HepG2 (cell line): ENCODE results near the gene CYBC1. TPM values are rescaled to one million over a fixed set of nuclear protein-coding genes. Genes with fewer than 3 reads are reported as not detected.

Source experiments
- ATAC-seq: fragments of 200-7000 bp; cut with Tn5 transposase; 3 replicates; pipeline ENCODE4 v1.9.1; 2020; ENCODE audit warnings: mild to moderate bottlenecking, moderate library complexity
- BruUV-seq: library from RNA; stranded (reverse); fragments of 400-500 nt; replicated peaks from 2 replicates; lab custom pipeline; 2021; lab: Mats Ljungman, UMichigan
- CTCF ChIA-PET: fragments of 300-600 bp; formaldehyde crosslinking; extraction: SDS; loops from one replicate; lab custom pipeline; 2021; ENCODE audit warnings: low total read pairs, inconsistent platforms, low intra/inter-chr PET ratio; lab: Yijun Ruan, JAX
- POLR2A ChIA-PET: fragments of 350-600 bp; sonication (Branson Sonifier 250); formaldehyde crosslinking; loops from one replicate; lab custom pipeline; 2020; ENCODE audit warnings: antibody characterized with exemption, inconsistent platforms; lab: Yijun Ruan, JAX
- DNase-seq: peaks from one replicate; pipeline ENCODE4 v3.0.0-alpha.2; 2015; ENCODE audit warnings: low spot score
- FAIRE-seq: peaks from 3 replicates; lab custom pipeline; 2011; peaks lifted over from hg19 to GRCh38; lab: Jason Lieb, UNC
- H2AFZ ChIP-seq: one replicate; pipeline ENCODE4 v1.6.1; 2011; ENCODE audit warnings: low read length, inconsistent platforms
- H3K27ac ChIP-seq: fragments of 300-600 bp; 3 replicates; pipeline ENCODE4 v1.8.0; 2011; ENCODE audit warnings: mixed run types, mild to moderate bottlenecking, mixed read lengths, low read length, inconsistent platforms; ENCODE audit not compliant: insufficient read depth; ENCODE audit errors: extremely low read length
- H3K27me3 ChIP-seq, 2 experiments: fragments of 200-600 bp in 1 of 2; 2 replicates in 1 of 2; 3 replicates in 1 of 2; pipeline versions ENCODE4 v1.6.0 to v1.8.0; 2011; ENCODE audit warnings: low read length in 2 of 2, mild to moderate bottlenecking in 2 of 2, moderate library complexity in 2 of 2, inconsistent platforms in 1 of 2; ENCODE audit not compliant: insufficient read depth in 2 of 2, control insufficient read depth in 1 of 2
- H3K36me3 ChIP-seq, 2 experiments: fragments of 200-600 bp in 1 of 2; replicated peaks in 1 of 2; 2 replicates in 1 of 2; 3 replicates in 1 of 2; pipeline versions ENCODE4 v1.5.1 to v1.8.0; 2011; ENCODE audit warnings: low read length in 2 of 2, inconsistent platforms in 1 of 2; ENCODE audit not compliant: insufficient read depth in 2 of 2, control insufficient read depth in 1 of 2
- H3K4me1 ChIP-seq: 2 replicates; pipeline ENCODE4 v1.5.1; 2012; ENCODE audit warnings: low read length, inconsistent platforms; ENCODE audit not compliant: insufficient read depth
- H3K4me2 ChIP-seq: 2 replicates; pipeline ENCODE4 v1.6.0; 2011; ENCODE audit warnings: low read depth, low read length, inconsistent platforms
- H3K4me3 ChIP-seq, 3 experiments: fragments of 200-600 bp in 1 of 3; sonication (generic), shearing (Covaris generic) in 1 of 3; replicated peaks in 1 of 3; 2 replicates each; pipeline ENCODE4 v1.5.1; 2011 to 2016; ENCODE audit warnings: low read length in 3 of 3, inconsistent platforms in 2 of 3, low read depth in 2 of 3, mild to moderate bottlenecking in 2 of 3, control low read depth in 1 of 3, mixed read lengths in 1 of 3; ENCODE audit not compliant: insufficient read depth in 1 of 3
- H3K79me2 ChIP-seq: one replicate; pipeline ENCODE4 v1.6.1; 2011; ENCODE audit warnings: low read length, inconsistent platforms; ENCODE audit not compliant: insufficient read depth
- H3K9ac ChIP-seq: 2 replicates; pipeline ENCODE4 v1.6.0; 2011; ENCODE audit warnings: mild to moderate bottlenecking, low read depth, low read length, inconsistent platforms; ENCODE audit not compliant: insufficient read depth
- H3K9me3 ChIP-seq: 2 replicates; pipeline ENCODE4 v1.5.1; 2012; ENCODE audit warnings: mild to moderate bottlenecking, low read length
- H4K20me1 ChIP-seq: 2 replicates; pipeline ENCODE4 v1.6.0; 2011; ENCODE audit warnings: inconsistent platforms, mild to moderate bottlenecking, low read length, moderate library complexity; ENCODE audit not compliant: insufficient read depth
- ATF7 ChIP-seq, 2 experiments: fragments of 450-650 bp in 1 of 2; sonication (generic) in 1 of 2; formaldehyde crosslinking in 1 of 2; IDR thresholded peaks; 2 replicates each; pipeline versions ENCODE4 v1.4.0 to v1.6.1; 2016 to 2020; ENCODE audit warnings: antibody characterized with exemption in 1 of 2, mild to moderate bottlenecking in 1 of 2, missing genetic modification reagents in 1 of 2
- FOXP1 ChIP-seq, 2 experiments: fragments of 450-650 bp in 1 of 2; IDR thresholded peaks; 2 replicates each; pipeline ENCODE4 v1.6.1; 2017 to 2018; ENCODE audit warnings: antibody characterized with exemption in 1 of 2
- HMG20A ChIP-seq: IDR thresholded peaks from 2 replicates; pipeline ENCODE4 v1.6.1; 2016; ENCODE audit warnings: borderline replicate concordance
- HOXA7 ChIP-seq: sonication (generic); formaldehyde crosslinking; IDR thresholded peaks from 2 replicates; pipeline ENCODE4 v1.8.1; 2022; ENCODE audit warnings: mild to moderate bottlenecking, missing genetic modification reagents, moderate library complexity
- IKZF1 ChIP-seq: fragments of 450-650 bp; IDR thresholded peaks from 2 replicates; pipeline ENCODE4 v1.7.1; 2016
- JDP2 ChIP-seq: sonication (generic); formaldehyde crosslinking; IDR thresholded peaks from 2 replicates; pipeline ENCODE4 v1.8.1; 2022; ENCODE audit warnings: missing genetic modification reagents, borderline replicate concordance
- KDM6A ChIP-seq: IDR thresholded peaks from 2 replicates; pipeline ENCODE4 v1.6.1; 2016; ENCODE audit warnings: low read depth
- MTERF4 ChIP-seq: sonication (generic); formaldehyde crosslinking; IDR thresholded peaks from 2 replicates; pipeline ENCODE4 v1.8.0; 2023; ENCODE audit warnings: mild to moderate bottlenecking, missing genetic modification reagents
- MXI1 ChIP-seq: IDR thresholded peaks from 3 replicates; pipeline ENCODE4 v1.6.1; 2012; ENCODE audit warnings: low read depth, low read length, inconsistent platforms, borderline replicate concordance
- MYNN ChIP-seq: sonication (generic); formaldehyde crosslinking; IDR thresholded peaks from 2 replicates; pipeline ENCODE4 v1.4.0; 2020; ENCODE audit warnings: mild to moderate bottlenecking, low read depth, missing genetic modification reagents
- NKX3-1 ChIP-seq: sonication (generic); formaldehyde crosslinking; IDR thresholded peaks from 2 replicates; pipeline ENCODE4 v1.5.0; 2020; ENCODE audit warnings: missing genetic modification reagents
- RARA ChIP-seq: IDR thresholded peaks from 2 replicates; pipeline ENCODE4 v1.6.1; 2016; ENCODE audit warnings: missing genetic modification reagents, missing compliant biosample characterization
- SP140L ChIP-seq: sonication (generic); formaldehyde crosslinking; IDR thresholded peaks from 2 replicates; pipeline ENCODE4 v1.4.0; 2020; ENCODE audit warnings: missing genetic modification reagents, borderline replicate concordance
- THRA ChIP-seq: sonication (generic); formaldehyde crosslinking; IDR thresholded peaks from 2 replicates; pipeline ENCODE4 v1.4.0; 2020; ENCODE audit warnings: missing genetic modification reagents, borderline replicate concordance
- ZBTB8A ChIP-seq: sonication (generic); formaldehyde crosslinking; IDR thresholded peaks from 2 replicates; pipeline ENCODE4 v1.4.0; 2020; ENCODE audit warnings: mild to moderate bottlenecking, low read depth, missing genetic modification reagents, borderline replicate concordance
- ZNF180 ChIP-seq: sonication (generic); formaldehyde crosslinking; IDR thresholded peaks from 2 replicates; pipeline ENCODE4 v1.4.0; 2020; ENCODE audit warnings: low read depth, missing genetic modification reagents, borderline replicate concordance
- ZNF207 ChIP-seq: fragments of 450-650 bp; IDR thresholded peaks from 2 replicates; pipeline ENCODE4 v1.6.1; 2016; ENCODE audit warnings: antibody characterized with exemption, borderline replicate concordance
- ZNF468 ChIP-seq: sonication (generic); formaldehyde crosslinking; IDR thresholded peaks from 2 replicates; pipeline ENCODE4 v1.8.0; 2022; ENCODE audit warnings: mild to moderate bottlenecking, moderate library complexity, missing genetic modification reagents
- ZNF546 ChIP-seq: sonication (generic); formaldehyde crosslinking; conservative IDR thresholded peaks from 2 replicates; pipeline ENCODE4 v1.8.1; 2023; ENCODE audit warnings: mild to moderate bottlenecking, missing genetic modification reagents
- ZNF704 ChIP-seq: sonication (generic); formaldehyde crosslinking; IDR thresholded peaks from 2 replicates; pipeline ENCODE4 v1.8.1; 2023; ENCODE audit warnings: mild to moderate bottlenecking, inconsistent platforms, moderate library complexity, missing genetic modification reagents, borderline replicate concordance
- ZNF878 ChIP-seq: sonication (generic); formaldehyde crosslinking; IDR thresholded peaks from 2 replicates; pipeline ENCODE4 v1.8.1; 2023; ENCODE audit warnings: mild to moderate bottlenecking, missing genetic modification reagents, moderate library complexity
- WGBS: methylation state at CpG from one replicate; pipeline ENCODE4 v1.1.6; 2017; ENCODE audit warnings: low lambda C conversion rate; 5-methylcytosine and 5-hydroxymethylcytosine counted together
- in situ Hi-C: cut with HindIII; loops from 2 replicates; pipeline ENCODE4 v1.10.0; 2017; ENCODE audit warnings: low pct_unique_long_range_greater_than_20kb; ENCODE audit not compliant: extremely low pct_ligation_motif_present
- intact Hi-C: fragments of 100-400 bp; cut with micrococcal nuclease; formaldehyde crosslinking; loops from one replicate; pipeline ENCODE4 v1.10.0; 2022; ENCODE audit not compliant: unreplicated experiment
- polyA plus RNA-seq, 8 experiments: library from polyadenylated mRNA; depleted of rRNA in 3 of 8; stranded (reverse) in 7 of 8; unstranded in 1 of 8; fragments of >200 nt; fragmentation: Illumina TruSeq in 4 of 8; extraction: Trizol in 4 of 8; gene quantifications; 2 replicates each; pipeline versions ENCODE4 v1.2.1 to v1.2.3, GENCODE V29; 2011 to 2016; ENCODE audit warnings: low read depth in 4 of 8, missing spikeins in 1 of 8, mixed read lengths in 1 of 8; ENCODE audit not compliant: insufficient read depth in 1 of 8
- total RNA-seq, 5 experiments: library from RNA; depleted of rRNA; stranded (reverse); fragments of >200 nt; fragmentation: Illumina TruSeq; extraction: Trizol; gene quantifications; 2 replicates each; pipeline ENCODE4 v1.2.3, GENCODE V29; 2016; ENCODE audit warnings: low read depth in 1 of 5

CYBC1 gene
- total and polyA plus RNA-seq, 2 of the 13 experiments (the other 11 are each of a cell fraction or from before 2014, with no cell fraction given): 43.4 to 44.1 TPM

GRCh38 chr17:82414548-82415281, 35.8 kb downstream of the CYBC1 start:
- 66% methylated on average over 38 of the region's 38 CpGs for WGBS
- Histone ChIP-seq H3K79me2 (peaks cover 8% of the 10 kb centered on the region), H3K4me1 (peaks cover 37% of the 10 kb centered on the region), H3K9ac (no peak overlapping the region), H4K20me1 (peaks cover 22% of the 10 kb centered on the region; the same call in 1 of the 2 replicates), H2AFZ (no peak overlapping the region), H3K4me3 (no peak overlapping the region), H3K27me3 (no peaks in the 10 kb centered on the region; a peak in 1 of 5 replicates), H3K4me2 (no peak overlapping the region), H3K9me3 (no peaks in the 10 kb centered on the region), H3K36me3 (peaks cover 2 to 11% of the 10 kb centered on the region in 2 experiments; a peak in 2 of 5 replicates), H3K27ac (no peak overlapping the region)
- peak; percentile 40 for DNase-seq
- in situ Hi-C loops: loop anchor here (5.0 kb wide), 1 partner anchor 62 kb away; no protein-coding TSS in a partner anchor
- ChIA-PET POLR2A (interaction anchor here (1.1 kb wide), 1 partner anchor 123 kb away, joined by 3 read pairs; no protein-coding TSS in a partner anchor), CTCF (interaction anchor here (5.0 kb wide), 1 partner anchor 61 kb away, joined by 41 read pairs; no protein-coding TSS in a partner anchor)
- intact Hi-C loops: loop anchor here (1.0 kb wide), 1 partner anchor 62 kb away; no protein-coding TSS in a partner anchor
- peak; percentile 68 for ATAC-seq
- BruUV-seq: TSS peak; percentile 31
- FAIRE-seq: peak; percentile 8
- TF ChIP-seq ZNF180 (CRISPR knock-in tag) (no peak), HOXA7 (no peak), SP140L (peak; percentile 98; the same call in 1 of the 2 replicates), MYNN (CRISPR knock-in tag) (peak; percentile 95; the same call in 1 of the 2 replicates), THRA (CRISPR knock-in tag) (peak; percentile 90), NKX3-1 (CRISPR knock-in tag) (peak; percentile 99), JDP2 (CRISPR knock-in tag) (no peak; the same call in 1 of the 2 replicates), IKZF1 (no peak), ZNF207 (no peak), ZNF704 (CRISPR knock-in tag) (0 out of 2 replicates have a peak, but pooled peaks have one; percentile 73), ZNF546 (CRISPR knock-in tag) (peak; percentile 98), HMG20A (CRISPR knock-in tag) (peak; percentile 51; the same call in 1 of the 2 replicates), MXI1 (peak; percentile 89; the same call in 1 of the 3 replicates), FOXP1 (IDR thresholded peaks at IDR 0.05) (no peak), FOXP1 (CRISPR knock-in tag; IDR thresholded peaks at IDR 0.05) (no peak), MTERF4 (CRISPR knock-in tag) (peak; percentile 90; the same call in 1 of the 2 replicates), ZNF878 (CRISPR knock-in tag) (peak; percentile 90; the same call in 1 of the 2 replicates), RARA (peak; percentile 74), ZNF468 (peak; percentile 95), ATF7 (IDR thresholded peaks at IDR 0.05) (no peak), ATF7 (CRISPR knock-in tag; IDR thresholded peaks at IDR 0.05) (0 out of 2 replicates have a peak, but pooled peaks have one; percentile 38), KDM6A (no peak), ZBTB8A (no peak)
